Activated T-helper 1 cell treated with Interleukin-2 at 50 U/mL for 16 hours (primary cell): ENCODE results near the gene CGGBP1.
"Not testable (repeated sequence)": the region's sequence is repeated elsewhere in the genome, so short reads cannot be mapped to it uniquely, and the experiment has no call there.

Experiments
- DNase-seq: peaks from one replicate; pipeline ENCODE4 v3.0.0-alpha.2; 2020; ENCODE audit warnings: low read depth

The CGGBP1 gene

GRCh38 chr3:88034491-88035275, 24.1 kb downstream of the CGGBP1 start:
- no peak for DNase-seq

GRCh38 chr3:88033808-88034207, 25.0 kb downstream of the CGGBP1 start:
- no peak for DNase-seq

GRCh38 chr3:88033079-88033478, 25.7 kb downstream of the CGGBP1 start:
- DNase-seq: no peak

- no peak for DNase-seq
These were observed 26.6 kb downstream of the CGGBP1 start for GRCh38 chr3:88032245-88032644.

- DNase-seq: no peak
These were observed 27.1 kb downstream of the CGGBP1 start for GRCh38 chr3:88031642-88032077.

- no peak for DNase-seq
These were observed 28.6 kb downstream of the CGGBP1 start for GRCh38 chr3:88030210-88030609.

GRCh38 chr3:88028876-88029275, 29.9 kb downstream of the CGGBP1 start:
- DNase-seq: no peak

GRCh38 chr3:88025001-88025552, 33.7 kb downstream of the CGGBP1 start:
- DNase-seq: no peak

- no peak for DNase-seq
These were observed 39.8 kb downstream of the CGGBP1 start for GRCh38 chr3:88019024-88019423.

GRCh38 chr3:88015656-88016055, 43.1 kb downstream of the CGGBP1 start:
- not testable (repeated sequence) for DNase-seq

GRCh38 chr3:88013592-88013991, 45.2 kb downstream of the CGGBP1 start:
- no peak for DNase-seq

- no peak for DNase-seq
These were observed 48.0 kb downstream of the CGGBP1 start for GRCh38 chr3:88010810-88011209.

- DNase-seq: no peak
These were observed 49.7 kb downstream of the CGGBP1 start for GRCh38 chr3:88009066-88009465.

- no peak for DNase-seq
These were observed 53.7 kb downstream of the CGGBP1 start for GRCh38 chr3:88005066-88005465.

- DNase-seq: no peak
These were observed 55.6 kb downstream of the CGGBP1 start for GRCh38 chr3:88003115-88003755.

- no peak for DNase-seq
These were observed 56.4 kb downstream of the CGGBP1 start for GRCh38 chr3:88002448-88002847.
